Mucosa of descending colon (tissue), 3 donors: ENCODE data around the gene STAC3. TPM values are rescaled to one million over a fixed set of nuclear protein-coding genes. Genes with fewer than 3 reads are reported as not detected.

Experiments
- ATAC-seq: fragments of 200-7000 bp; cut with Tn5 transposase; one replicate; pipeline ENCODE4 v1.9.1; 2020; ENCODE audit warnings: mild to moderate bottlenecking, moderate library complexity
- DNase-seq, 3 donors: peaks; one replicate each; pipeline ENCODE4 v3.0.0-alpha.2; 2020
- H3K36me3 ChIP-seq: fragments of 200-600 bp; one replicate; pipeline ENCODE4 v1.8.0; 2021; ENCODE audit warnings: low read depth, mild to moderate bottlenecking
- H3K4me1 ChIP-seq: fragments of 200-600 bp; one replicate; pipeline ENCODE4 v1.8.0; 2021; ENCODE audit warnings: low read depth, mild to moderate bottlenecking
- H3K4me3 ChIP-seq: fragments of 200-600 bp; one replicate; pipeline ENCODE4 v1.8.0; 2021; ENCODE audit warnings: mild to moderate bottlenecking
- H3K9me3 ChIP-seq: fragments of 200-600 bp; one replicate; pipeline ENCODE4 v1.8.0; 2021; ENCODE audit warnings: mild to moderate bottlenecking
- intact Hi-C, 2 donors: fragments of 100-400 bp; cut with DNase I in 1 of 2; cut with micrococcal nuclease in 1 of 2; formaldehyde crosslinking; loops; one replicate each; pipeline versions ENCODE4 v1.11.0 to v1.11.1; 2022; cut with DNase I, micrococcal nuclease
- microRNA-seq: library from miRNA; unstranded; fragments of <30 nt; microRNA quantifications from one replicate; pipeline ENCODE4, GENCODE V29; 2019
- total RNA-seq, 3 donors: library from RNA; stranded (reverse); fragmentation: NEBNext Ultra II Directional in 2 of 3; extraction: Animal tissue kit (Norgen Biotek cat#: 25700) in 2 of 3; gene quantifications; one replicate each; pipeline versions ENCODE4 v1.2.1 to v1.2.4, GENCODE V29; 2021 to 2023
- TF ChIP-seq, protein P1 (sequence below): fragments of 200-600 bp; IDR thresholded peaks from one replicate; pipeline ENCODE4 v1.8.0; 2022; ENCODE audit warnings: antibody characterized with exemption, mild to moderate bottlenecking
- donor health status: DM: no; HTN: no; CAD: no; lungs with moderate emphysema.
- donor health status: DM: no; HTN: no; CAD: no.
- donor health status: DM: no; HTN: yes; CAD: no.

STAC3 gene
- total RNA-seq, 3 donors from 2014 or later: 2.4 to 4.3 (median 3.3) TPM

DNA sequence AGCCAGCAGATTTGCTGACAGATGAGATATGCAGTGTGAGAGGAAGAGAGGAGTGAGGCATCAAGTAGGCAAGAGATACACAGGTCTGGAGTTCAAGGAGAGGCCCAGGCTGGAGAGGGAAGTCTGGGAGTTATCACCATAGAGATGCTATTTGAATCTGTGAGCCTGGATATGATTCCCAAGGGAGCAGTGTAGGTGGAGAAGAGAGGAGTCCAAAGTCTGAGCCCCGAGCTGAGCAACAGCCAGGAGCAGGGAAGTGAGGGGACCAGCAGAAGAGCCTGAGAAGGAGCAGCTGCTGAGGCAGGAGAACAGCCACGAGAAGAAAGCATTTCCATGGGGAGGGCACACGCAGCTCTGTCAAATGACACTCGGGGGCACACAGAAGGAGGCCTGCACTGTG, 54.5 kb downstream of the STAC3 start:
- H3K4me1 ChIP-seq: no peaks in the 10 kb centered on the region
- intact Hi-C loops: no loop called here
- no peaks in the 10 kb centered on the region for H3K9me3 ChIP-seq
- H3K4me3 ChIP-seq: no peak overlapping the region
- peaks cover 12% of the 10 kb centered on the region for H3K36me3 ChIP-seq
- TF ChIP-seq, protein P1, sequence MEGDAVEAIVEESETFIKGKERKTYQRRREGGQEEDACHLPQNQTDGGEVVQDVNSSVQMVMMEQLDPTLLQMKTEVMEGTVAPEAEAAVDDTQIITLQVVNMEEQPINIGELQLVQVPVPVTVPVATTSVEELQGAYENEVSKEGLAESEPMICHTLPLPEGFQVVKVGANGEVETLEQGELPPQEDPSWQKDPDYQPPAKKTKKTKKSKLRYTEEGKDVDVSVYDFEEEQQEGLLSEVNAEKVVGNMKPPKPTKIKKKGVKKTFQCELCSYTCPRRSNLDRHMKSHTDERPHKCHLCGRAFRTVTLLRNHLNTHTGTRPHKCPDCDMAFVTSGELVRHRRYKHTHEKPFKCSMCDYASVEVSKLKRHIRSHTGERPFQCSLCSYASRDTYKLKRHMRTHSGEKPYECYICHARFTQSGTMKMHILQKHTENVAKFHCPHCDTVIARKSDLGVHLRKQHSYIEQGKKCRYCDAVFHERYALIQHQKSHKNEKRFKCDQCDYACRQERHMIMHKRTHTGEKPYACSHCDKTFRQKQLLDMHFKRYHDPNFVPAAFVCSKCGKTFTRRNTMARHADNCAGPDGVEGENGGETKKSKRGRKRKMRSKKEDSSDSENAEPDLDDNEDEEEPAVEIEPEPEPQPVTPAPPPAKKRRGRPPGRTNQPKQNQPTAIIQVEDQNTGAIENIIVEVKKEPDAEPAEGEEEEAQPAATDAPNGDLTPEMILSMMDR: no peak
- ATAC-seq (no peak), DNase-seq (no peak)

DNA sequence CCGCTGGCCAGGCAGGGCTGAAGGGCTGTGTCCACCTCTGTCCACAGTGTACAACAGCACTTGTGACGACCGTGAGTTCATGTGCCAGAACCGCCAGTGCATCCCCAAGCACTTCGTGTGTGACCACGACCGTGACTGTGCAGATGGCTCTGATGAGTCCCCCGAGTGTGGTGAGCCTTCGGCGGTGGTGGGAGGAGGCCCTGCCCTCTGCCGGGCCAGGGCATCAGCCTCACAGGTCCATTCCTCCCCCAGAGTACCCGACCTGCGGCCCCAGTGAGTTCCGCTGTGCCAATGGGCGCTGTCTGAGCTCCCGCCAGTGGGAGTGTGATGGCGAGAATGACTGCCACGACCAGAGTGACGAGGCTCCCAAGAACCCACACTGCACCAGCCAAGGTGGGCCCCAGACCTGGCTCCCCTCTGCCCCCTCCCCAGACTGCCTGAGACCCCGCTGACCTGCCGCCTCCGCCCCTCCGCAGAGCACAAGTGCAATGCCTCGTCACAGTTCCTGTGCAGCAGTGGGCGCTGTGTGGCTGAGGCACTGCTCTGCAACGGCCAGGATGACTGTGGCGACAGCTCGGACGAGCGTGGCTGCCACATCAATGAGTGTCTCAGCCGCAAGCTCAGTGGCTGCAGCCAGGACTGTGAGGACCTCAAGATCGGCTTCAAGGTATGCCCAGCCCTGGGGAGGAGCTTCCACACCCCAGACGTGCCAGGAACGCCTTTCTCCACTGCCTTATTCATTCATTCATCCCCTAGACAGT, 55.2 kb downstream of the STAC3 start:
- ATAC-seq (no peak), DNase-seq (peak in 1 of 3 donors; percentile 45)
- Histone ChIP-seq H3K4me1 (no peaks in the 10 kb centered on the region), H3K9me3 (no peaks in the 10 kb centered on the region), H3K36me3 (peaks cover 12% of the 10 kb centered on the region), H3K4me3 (no peak overlapping the region)
- intact Hi-C loops: no loop called here
- TF ChIP-seq, protein P1: no peak

DNA sequence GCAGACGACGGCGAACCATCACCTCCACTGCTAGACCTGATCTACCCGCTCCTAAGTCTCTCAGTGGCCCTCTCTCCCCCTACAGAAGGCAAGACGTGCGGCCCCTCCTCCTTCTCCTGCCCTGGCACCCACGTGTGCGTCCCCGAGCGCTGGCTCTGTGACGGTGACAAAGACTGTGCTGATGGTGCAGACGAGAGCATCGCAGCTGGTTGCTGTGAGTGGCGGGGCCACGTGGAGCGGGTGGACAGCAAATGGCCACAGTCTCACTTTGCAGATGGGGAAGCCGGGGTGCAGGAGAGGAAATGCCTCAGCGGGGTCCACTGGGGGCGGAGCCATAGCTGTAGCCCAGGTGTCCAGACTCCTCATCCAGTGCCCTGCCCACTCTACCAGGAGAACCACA, 55.8 kb downstream of the STAC3 start:
- no peak for ATAC-seq
- Histone ChIP-seq H3K36me3 (peaks cover 12% of the 10 kb centered on the region), H3K4me3 (no peak overlapping the region), H3K9me3 (no peaks in the 10 kb centered on the region), H3K4me1 (no peaks in the 10 kb centered on the region)
- DNase-seq: no peak
- TF ChIP-seq, protein P1: no peak
- intact Hi-C loops: no loop called here

DNA sequence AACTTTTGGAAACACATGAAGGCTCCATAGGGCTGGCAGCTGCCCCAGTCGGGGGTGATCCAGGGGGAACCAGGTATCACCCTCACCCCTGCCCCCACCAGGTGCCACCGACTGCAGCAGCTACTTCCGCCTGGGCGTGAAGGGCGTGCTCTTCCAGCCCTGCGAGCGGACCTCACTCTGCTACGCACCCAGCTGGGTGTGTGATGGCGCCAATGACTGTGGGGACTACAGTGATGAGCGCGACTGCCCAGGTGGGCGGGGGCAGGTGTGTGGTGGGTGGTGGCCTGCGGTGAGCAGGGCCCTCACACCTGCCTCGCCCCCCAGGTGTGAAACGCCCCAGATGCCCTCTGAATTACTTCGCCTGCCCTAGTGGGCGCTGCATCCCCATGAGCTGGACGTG, 56.7 kb downstream of the STAC3 start:
- ATAC-seq: no peak
- intact Hi-C loops: no loop called here
- TF ChIP-seq, protein P1: no peak
- Histone ChIP-seq H3K4me3 (no peak overlapping the region), H3K4me1 (no peaks in the 10 kb centered on the region), H3K36me3 (peaks cover 12% of the 10 kb centered on the region), H3K9me3 (no peaks in the 10 kb centered on the region)
- DNase-seq: no peak

DNA sequence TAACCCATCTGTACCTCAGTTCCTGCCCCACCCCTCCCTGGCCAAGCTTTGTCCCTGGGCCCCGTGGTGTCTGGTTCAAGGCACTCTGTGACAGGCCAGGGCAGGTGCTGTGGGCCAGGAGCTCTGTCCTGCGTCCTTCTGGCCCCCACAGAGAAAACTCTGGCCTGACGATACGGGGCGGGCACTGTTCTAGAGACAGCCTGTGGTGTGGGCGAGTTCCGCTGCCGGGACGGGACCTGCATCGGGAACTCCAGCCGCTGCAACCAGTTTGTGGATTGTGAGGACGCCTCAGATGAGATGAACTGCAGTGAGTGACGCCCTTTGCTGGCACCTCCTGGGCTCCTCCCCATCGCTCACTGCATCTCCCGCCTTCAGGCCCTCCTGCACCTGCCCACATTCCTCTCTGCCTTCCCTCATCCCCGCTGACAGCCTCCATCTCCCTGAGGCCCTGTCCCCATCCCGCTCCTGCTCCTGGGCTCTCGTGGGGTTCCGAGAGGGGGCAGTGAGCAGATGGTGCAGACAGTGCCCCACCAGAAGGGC, 57.2 kb downstream of the STAC3 start:
- no peaks in the 10 kb centered on the region for H3K9me3 ChIP-seq
- H3K4me3 ChIP-seq: no peak overlapping the region
- TF ChIP-seq, protein P1: no peak
- peaks cover 12% of the 10 kb centered on the region for H3K36me3 ChIP-seq
- ATAC-seq (no peak), DNase-seq (no peak)
- intact Hi-C loops: no loop called here
- H3K4me1 ChIP-seq: no peaks in the 10 kb centered on the region

Small RNA genes lying within 50 kb of the gene (microRNA-seq; reads per million reads assigned to microRNA genes)
- gene MIR1228: 1.6 reads per million

Other genes starting within 250 kb of the STAC3 start
- gene ZBTB39, start 244.6 kb downstream of the STAC3 start, total RNA-seq: 1 to 10 TPM; 3.5 to 8.6 (median 4.6) TPM
- 1 to 10 TPM in 2 of 3 donors, under 1 TPM in 1; 0.81 to 2.0 (median 1.8) TPM for gene TAC3, start 234.7 kb downstream of the STAC3 start, total RNA-seq
- 100 to 1,000 TPM; 167 to 444 (median 219) TPM for gene MYO1A, start 201.1 kb downstream of the STAC3 start, total RNA-seq
- gene NEMP1, start 172.4 kb downstream of the STAC3 start, total RNA-seq: 10 to 100 TPM in 2 of 3 donors, 1 to 10 TPM in 1; 6.3 to 16.9 (median 10.2) TPM
- 10 to 100 TPM in 1 of 3 donors, 1 to 10 TPM in 2; 2.6 to 29.3 (median 3.9) TPM for gene NAB2, start 162.1 kb downstream of the STAC3 start, total RNA-seq
- 100 to 1,000 TPM; 219 to 286 (median 281) TPM for gene STAT6, start 139.8 kb downstream of the STAC3 start, total RNA-seq
- gene LRP1, start 122.7 kb downstream of the STAC3 start, total RNA-seq: 100 to 1,000 TPM; 128 to 223 (median 148) TPM
- not detected for gene LRP1-AS, start 103.6 kb downstream of the STAC3 start, total RNA-seq
- gene NXPH4, start 34.4 kb downstream of the STAC3 start, total RNA-seq: under 1 TPM in 1 of 3 donors, not detected in 2; 0.25 TPM
- gene SHMT2, start 21.5 kb downstream of the STAC3 start, total RNA-seq: 10 to 100 TPM; 34.7 to 67.4 (median 40.9) TPM
- 10 to 100 TPM; 43.9 to 80.8 (median 80.6) TPM for gene R3HDM2, start 179.9 kb upstream of the STAC3 start, total RNA-seq
- gene INHBC, start 183.6 kb upstream of the STAC3 start, total RNA-seq: not detected
- gene INHBE, start 204.1 kb upstream of the STAC3 start, total RNA-seq: not detected
- gene GLI1, start 208.6 kb upstream of the STAC3 start, total RNA-seq: 1 to 10 TPM in 2 of 3 donors, under 1 TPM in 1; 0.46 to 2.0 (median 1.9) TPM
- 10 to 100 TPM in 2 of 3 donors, 1 to 10 TPM in 1; 8.8 to 18.5 (median 15.0) TPM for gene ARHGAP9, start 228.7 kb upstream of the STAC3 start, total RNA-seq
- gene MARS1, start 236.9 kb upstream of the STAC3 start, total RNA-seq: 100 to 1,000 TPM in 1 of 3 donors, 10 to 100 TPM in 2; 63.7 to 117 (median 94.7) TPM